HepG2 (cell line): ENCODE data around the gene ACTR1B. TPM values are rescaled to one million over a fixed set of nuclear protein-coding genes. Genes with fewer than 3 reads are reported as not detected.

Experiments used
- CCDC6 ChIP-seq: sonication (generic); formaldehyde crosslinking; IDR thresholded peaks from 2 replicates; pipeline ENCODE4 v1.8.1; 2022; ENCODE audit warnings: mild to moderate bottlenecking, missing genetic modification reagents, moderate library complexity
- EEA1 ChIP-seq: sonication (generic); formaldehyde crosslinking; IDR thresholded peaks from 2 replicates; pipeline ENCODE4 v1.5.1; 2020; ENCODE audit warnings: mild to moderate bottlenecking, missing genetic modification reagents, borderline replicate concordance
- HNRNPL ChIP-seq: fragments of 200-400 bp; formaldehyde crosslinking; IDR thresholded peaks from 2 replicates; pipeline ENCODE4 v1.6.1; 2017; ENCODE audit warnings: mild to moderate bottlenecking, low read depth, low read length
- JUN ChIP-seq: sonication (generic); formaldehyde crosslinking; IDR thresholded peaks from 2 replicates; pipeline ENCODE4 v1.4.0; 2020; ENCODE audit warnings: mild to moderate bottlenecking, missing genetic modification reagents
- MIXL1 ChIP-seq: IDR thresholded peaks from 2 replicates; pipeline ENCODE4 v1.6.1; 2016
- SIX1 ChIP-seq: sonication (generic); formaldehyde crosslinking; IDR thresholded peaks from 2 replicates; pipeline ENCODE4 v1.4.0; 2020; ENCODE audit warnings: missing genetic modification reagents, borderline replicate concordance
- TMF1 ChIP-seq: sonication (generic); formaldehyde crosslinking; IDR thresholded peaks from 2 replicates; pipeline ENCODE4 v1.8.1; 2022; ENCODE audit warnings: low read depth, missing genetic modification reagents
- U2AF1 ChIP-seq: fragments of 200-400 bp; formaldehyde crosslinking; optimal IDR thresholded peaks from 2 replicates; pipeline ENCODE3; 2017; ENCODE audit warnings: mild to moderate bottlenecking, low read depth, low read length
- ZBTB20 ChIP-seq: sonication (generic); formaldehyde crosslinking; IDR thresholded peaks from 2 replicates; pipeline ENCODE4 v1.8.1; 2023; ENCODE audit warnings: missing genetic modification reagents, low read depth, mild to moderate bottlenecking, borderline replicate concordance
- ZKSCAN5 ChIP-seq: sonication (generic); formaldehyde crosslinking; IDR thresholded peaks from 2 replicates; pipeline ENCODE4 v1.5.1; 2020; ENCODE audit warnings: mild to moderate bottlenecking, missing genetic modification reagents
- ZMYM3 ChIP-seq: sonication (generic); formaldehyde crosslinking; IDR thresholded peaks from 2 replicates; pipeline ENCODE4 v1.5.1; 2020; ENCODE audit warnings: mild to moderate bottlenecking, missing genetic modification reagents
- ZNF24 ChIP-seq: fragments of 450-650 bp; IDR thresholded peaks from 2 replicates; pipeline ENCODE4 v1.6.1; 2017; ENCODE audit warnings: antibody characterized with exemption, mild to moderate bottlenecking
- ZNF496 ChIP-seq: sonication (generic); formaldehyde crosslinking; IDR thresholded peaks from 2 replicates; pipeline ENCODE4 v1.8.1; 2023; ENCODE audit warnings: mild to moderate bottlenecking, moderate library complexity, missing genetic modification reagents; ENCODE audit not compliant: insufficient replicate concordance
- ZNF652 ChIP-seq: IDR thresholded peaks from 2 replicates; pipeline ENCODE4 v1.6.1; 2016; ENCODE audit warnings: low read depth, borderline replicate concordance
- ZNF780A ChIP-seq: sonication (generic); formaldehyde crosslinking; IDR thresholded peaks from 2 replicates; pipeline ENCODE4 v1.8.0; 2022; ENCODE audit warnings: mild to moderate bottlenecking, missing genetic modification reagents, moderate library complexity
- polyA plus RNA-seq, 8 experiments: library from polyadenylated mRNA; depleted of rRNA in 3 of 8; stranded (reverse) in 7 of 8; unstranded in 1 of 8; fragments of >200 nt; fragmentation: Illumina TruSeq in 4 of 8; extraction: Trizol in 4 of 8; gene quantifications; 2 replicates each; pipeline versions ENCODE4 v1.2.1 to v1.2.3, GENCODE V29; 2011 to 2016; ENCODE audit warnings: low read depth in 4 of 8, missing spikeins in 1 of 8, mixed read lengths in 1 of 8; ENCODE audit not compliant: insufficient read depth in 1 of 8
- total RNA-seq, 5 experiments: library from RNA; depleted of rRNA; stranded (reverse); fragments of >200 nt; fragmentation: Illumina TruSeq; extraction: Trizol; gene quantifications; 2 replicates each; pipeline ENCODE4 v1.2.3, GENCODE V29; 2016; ENCODE audit warnings: low read depth in 1 of 5
- TF ChIP-seq, protein P1 (sequence below): sonication (generic); formaldehyde crosslinking; IDR thresholded peaks from 2 replicates; pipeline ENCODE4 v1.4.0; 2020; ENCODE audit warnings: low read depth, missing genetic modification reagents
- TF ChIP-seq, protein P2 (sequence below): sonication (generic); formaldehyde crosslinking; IDR thresholded peaks from 2 replicates; pipeline ENCODE4 v1.8.0; 2022; ENCODE audit warnings: missing genetic modification reagents, mild to moderate bottlenecking, borderline replicate concordance
- TF ChIP-seq, protein P3 (sequence below): sonication (generic); formaldehyde crosslinking; IDR thresholded peaks from 2 replicates; pipeline ENCODE4 v1.4.0; 2020; ENCODE audit warnings: missing genetic modification reagents
- TF ChIP-seq, protein P4 (sequence below): sonication (generic); formaldehyde crosslinking; IDR thresholded peaks from 2 replicates; pipeline ENCODE4 v1.4.0; 2020; ENCODE audit warnings: missing genetic modification reagents; ENCODE audit errors: not compliant biosample characterization
- TF ChIP-seq, protein P5 (sequence below): sonication (generic); formaldehyde crosslinking; IDR thresholded peaks from 2 replicates; pipeline ENCODE4 v1.9.0; 2022; ENCODE audit warnings: missing genetic modification reagents, mild to moderate bottlenecking, borderline replicate concordance

The ACTR1B gene
- total and polyA plus RNA-seq, 2 of the 13 experiments (the other 11 are each of a cell fraction or from before 2014, with no cell fraction given): 61.7 to 76.7 TPM

DNA sequence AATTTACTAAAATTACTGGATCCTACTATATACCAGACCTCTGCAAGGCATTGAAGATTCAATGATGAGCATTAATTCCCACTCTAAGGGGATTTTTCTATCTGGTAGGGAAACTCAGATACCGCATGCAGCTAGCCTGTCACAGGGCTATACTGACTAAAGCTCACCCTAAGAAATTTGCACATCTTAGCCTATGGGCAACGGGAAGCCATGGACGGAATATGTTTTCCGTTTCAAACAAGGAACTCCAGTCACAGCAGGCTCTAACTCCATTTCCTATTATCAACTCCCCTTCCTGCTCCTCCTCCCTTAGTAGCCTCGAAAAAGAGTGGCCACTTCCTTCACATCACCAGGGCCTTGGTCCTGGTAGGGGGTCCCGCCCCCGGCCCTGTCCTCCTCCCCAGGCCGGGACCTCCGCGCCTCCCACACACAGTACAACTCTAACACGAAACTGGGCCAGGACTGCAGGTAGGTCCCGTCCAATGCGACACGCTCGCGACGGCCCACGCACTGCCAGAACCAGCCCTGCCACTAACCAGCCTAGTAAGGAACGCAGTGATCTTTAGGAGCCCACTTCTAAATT lies 18.6 kb downstream of the ACTR1B start (continued):
- TF ChIP-seq ZBTB20 (CRISPR knock-in tag) (0 out of 2 replicates have a peak, but pooled peaks have one; percentile 7), ZKSCAN5 (CRISPR knock-in tag) (peak; percentile 22; the same call in 1 of the 2 replicates), JUN (CRISPR knock-in tag) (peak; percentile 53; the same call in 1 of the 2 replicates), U2AF1 (no peak), MIXL1 (CRISPR knock-in tag) (no peak), SIX1 (CRISPR knock-in tag) (no peak), ZNF24 (no peak), ZNF780A (no peak), CCDC6 (CRISPR knock-in tag) (no peak), TMF1 (CRISPR knock-in tag) (no peak), HNRNPL (no peak), ZNF496 (no peak), ZMYM3 (CRISPR knock-in tag) (peak; percentile 18; the same call in 1 of the 2 replicates), ZNF652 (no peak), EEA1 (CRISPR knock-in tag) (no peak)
- TF ChIP-seq, protein P1, sequence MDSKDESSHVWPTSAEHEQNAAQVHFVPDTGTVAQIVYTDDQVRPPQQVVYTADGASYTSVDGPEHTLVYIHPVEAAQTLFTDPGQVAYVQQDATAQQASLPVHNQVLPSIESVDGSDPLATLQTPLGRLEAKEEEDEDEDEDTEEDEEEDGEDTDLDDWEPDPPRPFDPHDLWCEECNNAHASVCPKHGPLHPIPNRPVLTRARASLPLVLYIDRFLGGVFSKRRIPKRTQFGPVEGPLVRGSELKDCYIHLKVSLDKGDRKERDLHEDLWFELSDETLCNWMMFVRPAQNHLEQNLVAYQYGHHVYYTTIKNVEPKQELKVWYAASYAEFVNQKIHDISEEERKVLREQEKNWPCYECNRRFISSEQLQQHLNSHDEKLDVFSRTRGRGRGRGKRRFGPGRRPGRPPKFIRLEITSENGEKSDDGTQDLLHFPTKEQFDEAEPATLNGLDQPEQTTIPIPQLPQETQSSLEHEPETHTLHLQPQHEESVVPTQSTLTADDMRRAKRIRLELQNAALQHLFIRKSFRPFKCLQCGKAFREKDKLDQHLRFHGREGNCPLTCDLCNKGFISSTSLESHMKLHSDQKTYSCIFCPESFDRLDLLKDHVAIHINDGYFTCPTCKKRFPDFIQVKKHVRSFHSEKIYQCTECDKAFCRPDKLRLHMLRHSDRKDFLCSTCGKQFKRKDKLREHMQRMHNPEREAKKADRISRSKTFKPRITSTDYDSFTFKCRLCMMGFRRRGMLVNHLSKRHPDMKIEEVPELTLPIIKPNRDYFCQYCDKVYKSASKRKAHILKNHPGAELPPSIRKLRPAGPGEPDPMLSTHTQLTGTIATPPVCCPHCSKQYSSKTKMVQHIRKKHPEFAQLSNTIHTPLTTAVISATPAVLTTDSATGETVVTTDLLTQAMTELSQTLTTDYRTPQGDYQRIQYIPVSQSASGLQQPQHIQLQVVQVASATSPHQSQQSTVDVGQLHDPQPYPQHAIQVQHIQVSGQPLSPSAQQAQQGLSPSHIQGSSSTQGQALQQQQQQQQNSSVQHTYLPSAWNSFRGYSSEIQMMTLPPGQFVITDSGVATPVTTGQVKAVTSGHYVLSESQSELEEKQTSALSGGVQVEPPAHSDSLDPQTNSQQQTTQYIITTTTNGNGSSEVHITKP (CRISPR knock-in tag): no peak
- TF ChIP-seq, protein P2, sequence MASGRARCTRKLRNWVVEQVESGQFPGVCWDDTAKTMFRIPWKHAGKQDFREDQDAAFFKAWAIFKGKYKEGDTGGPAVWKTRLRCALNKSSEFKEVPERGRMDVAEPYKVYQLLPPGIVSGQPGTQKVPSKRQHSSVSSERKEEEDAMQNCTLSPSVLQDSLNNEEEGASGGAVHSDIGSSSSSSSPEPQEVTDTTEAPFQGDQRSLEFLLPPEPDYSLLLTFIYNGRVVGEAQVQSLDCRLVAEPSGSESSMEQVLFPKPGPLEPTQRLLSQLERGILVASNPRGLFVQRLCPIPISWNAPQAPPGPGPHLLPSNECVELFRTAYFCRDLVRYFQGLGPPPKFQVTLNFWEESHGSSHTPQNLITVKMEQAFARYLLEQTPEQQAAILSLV (CRISPR knock-in tag): no peak
- TF ChIP-seq, protein P3, sequence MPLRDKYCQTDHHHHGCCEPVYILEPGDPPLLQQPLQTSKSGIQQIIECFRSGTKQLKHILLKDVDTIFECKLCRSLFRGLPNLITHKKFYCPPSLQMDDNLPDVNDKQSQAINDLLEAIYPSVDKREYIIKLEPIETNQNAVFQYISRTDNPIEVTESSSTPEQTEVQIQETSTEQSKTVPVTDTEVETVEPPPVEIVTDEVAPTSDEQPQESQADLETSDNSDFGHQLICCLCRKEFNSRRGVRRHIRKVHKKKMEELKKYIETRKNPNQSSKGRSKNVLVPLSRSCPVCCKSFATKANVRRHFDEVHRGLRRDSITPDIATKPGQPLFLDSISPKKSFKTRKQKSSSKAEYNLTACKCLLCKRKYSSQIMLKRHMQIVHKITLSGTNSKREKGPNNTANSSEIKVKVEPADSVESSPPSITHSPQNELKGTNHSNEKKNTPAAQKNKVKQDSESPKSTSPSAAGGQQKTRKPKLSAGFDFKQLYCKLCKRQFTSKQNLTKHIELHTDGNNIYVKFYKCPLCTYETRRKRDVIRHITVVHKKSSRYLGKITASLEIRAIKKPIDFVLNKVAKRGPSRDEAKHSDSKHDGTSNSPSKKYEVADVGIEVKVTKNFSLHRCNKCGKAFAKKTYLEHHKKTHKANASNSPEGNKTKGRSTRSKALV (CRISPR knock-in tag): no peak
- TF ChIP-seq, protein P4, sequence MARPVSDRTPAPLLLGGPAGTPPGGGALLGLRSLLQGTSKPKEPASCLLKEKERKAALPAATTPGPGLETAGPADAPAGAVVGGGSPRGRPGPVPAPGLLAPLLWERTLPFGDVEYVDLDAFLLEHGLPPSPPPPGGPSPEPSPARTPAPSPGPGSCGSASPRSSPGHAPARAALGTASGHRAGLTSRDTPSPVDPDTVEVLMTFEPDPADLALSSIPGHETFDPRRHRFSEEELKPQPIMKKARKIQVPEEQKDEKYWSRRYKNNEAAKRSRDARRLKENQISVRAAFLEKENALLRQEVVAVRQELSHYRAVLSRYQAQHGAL (CRISPR knock-in tag): no peak
- TF ChIP-seq, protein P5, sequence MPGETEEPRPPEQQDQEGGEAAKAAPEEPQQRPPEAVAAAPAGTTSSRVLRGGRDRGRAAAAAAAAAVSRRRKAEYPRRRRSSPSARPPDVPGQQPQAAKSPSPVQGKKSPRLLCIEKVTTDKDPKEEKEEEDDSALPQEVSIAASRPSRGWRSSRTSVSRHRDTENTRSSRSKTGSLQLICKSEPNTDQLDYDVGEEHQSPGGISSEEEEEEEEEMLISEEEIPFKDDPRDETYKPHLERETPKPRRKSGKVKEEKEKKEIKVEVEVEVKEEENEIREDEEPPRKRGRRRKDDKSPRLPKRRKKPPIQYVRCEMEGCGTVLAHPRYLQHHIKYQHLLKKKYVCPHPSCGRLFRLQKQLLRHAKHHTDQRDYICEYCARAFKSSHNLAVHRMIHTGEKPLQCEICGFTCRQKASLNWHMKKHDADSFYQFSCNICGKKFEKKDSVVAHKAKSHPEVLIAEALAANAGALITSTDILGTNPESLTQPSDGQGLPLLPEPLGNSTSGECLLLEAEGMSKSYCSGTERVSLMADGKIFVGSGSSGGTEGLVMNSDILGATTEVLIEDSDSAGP: no peak
